Retinal pigment epithelial cell (primary cell): ENCODE results near the gene ESAM.
"Not testable (repeated sequence)": the region's sequence is repeated elsewhere in the genome, so short reads cannot be mapped to it uniquely, and the experiment has no call there.

Source experiments
- DNase-seq: peaks from one replicate; pipeline ENCODE4 v3.0.0-alpha.2; 2010; ENCODE audit warnings: low read depth
- H3K4me3 ChIP-seq: 2 replicates; pipeline ENCODE4 v1.5.1; 2011; ENCODE audit warnings: mild to moderate bottlenecking, low read length, control low read depth, moderate library complexity
- CTCF ChIP-seq: conservative IDR thresholded peaks from 2 replicates; pipeline ENCODE4 v1.5.1; 2011; ENCODE audit warnings: low read depth, low read length, control low read depth, inconsistent platforms

Gene ESAM

GRCh38 chr11:124791626-124792341, 29.7 kb upstream of the ESAM start:
- TF ChIP-seq CTCF: no peak
- no peak overlapping the region for H3K4me3 ChIP-seq
- no peak for DNase-seq

GRCh38 chr11:124788521-124788920, 26.4 kb upstream of the ESAM start:
- H3K4me3 ChIP-seq: no peak overlapping the region
- TF ChIP-seq CTCF: no peak
- DNase-seq: no peak

- DNase-seq: no peak
- TF ChIP-seq CTCF: no peak
- H3K4me3 ChIP-seq: no peak overlapping the region
Measured at GRCh38 chr11:124784051-124784450, 22.0 kb upstream of the ESAM start.

GRCh38 chr11:124783002-124783401, 20.9 kb upstream of the ESAM start:
- no peak overlapping the region for H3K4me3 ChIP-seq
- no peak for TF ChIP-seq CTCF
- DNase-seq: no peak

GRCh38 chr11:124779568-124779967, 17.5 kb upstream of the ESAM start:
- H3K4me3 ChIP-seq: no peak overlapping the region
- no peak for DNase-seq
- no peak for TF ChIP-seq CTCF

GRCh38 chr11:124778281-124778680, 16.2 kb upstream of the ESAM start:
- TF ChIP-seq CTCF: peak; percentile 43
- no peak overlapping the region for H3K4me3 ChIP-seq
- no peak for DNase-seq

- H3K4me3 ChIP-seq: no peak overlapping the region
- no peak for DNase-seq
- no peak for TF ChIP-seq CTCF
Measured at GRCh38 chr11:124776865-124777645, 15.0 kb upstream of the ESAM start.

- not testable (repeated sequence) for H3K4me3 ChIP-seq, DNase-seq
Measured at GRCh38 chr11:124770959-124771358, 8.9 kb upstream of the ESAM start.
